B cell (primary cell): ENCODE results near the gene CTDSPL.

Source experiments
- CTCF ChIP-seq: fragments of 200-600 bp; IDR thresholded peaks from one replicate; pipeline ENCODE4 v1.8.0; 2022; ENCODE audit warnings: antibody characterized with exemption, mild to moderate bottlenecking
- EZH2 ChIP-seq: IDR thresholded peaks from 2 replicates; pipeline ENCODE4 v1.6.1; 2012; ENCODE audit warnings: borderline replicate concordance, low read depth, mild to moderate bottlenecking, moderate library complexity, low read length; ENCODE audit not compliant: insufficient read depth, poor library complexity, severe bottlenecking

GRCh38 chr3:37968199-37968598 lies 106.5 kb downstream of the CTDSPL start:
- no peak for TF ChIP-seq EZH2
- TF ChIP-seq CTCF = no peak
